CD14-positive monocyte (primary cell): Measurements from ENCODE around the gene HS1BP3. TPM values are rescaled to one million over a fixed set of nuclear protein-coding genes. Genes with fewer than 3 reads are reported as not detected.

Experiments
- DNase-seq, 3 donors: peaks; one replicate each; pipeline ENCODE4 v3.0.0-alpha.2; 2011 to 2022
- H2AFZ ChIP-seq: 2 replicates; pipeline ENCODE4 v1.6.0; 2012; ENCODE audit warnings: mild to moderate bottlenecking, low read depth, low read length, inconsistent platforms; ENCODE audit not compliant: insufficient read depth, poor library complexity, severe bottlenecking
- H3K27ac ChIP-seq, 2 donors: 1 replicate in 1 of 2; 2 replicates in 1 of 2; pipeline ENCODE4 v1.5.1; 2012 to 2013; ENCODE audit warnings: low read length in 2 of 2, control low read depth in 1 of 2, inconsistent platforms in 1 of 2, low read depth in 1 of 2, mild to moderate bottlenecking in 1 of 2
- H3K27me3 ChIP-seq, 2 donors: one replicate each; pipeline versions ENCODE4 v1.6.0 to v1.6.1; 2011 to 2013; ENCODE audit warnings: low read length in 2 of 2; ENCODE audit not compliant: control insufficient read depth in 2 of 2, insufficient read depth in 2 of 2
- H3K36me3 ChIP-seq, 2 donors: replicated peaks in 1 of 2; 1 replicate in 1 of 2; 2 replicates in 1 of 2; pipeline versions ENCODE4 v1.5.1 to v1.6.1; 2012 to 2013; ENCODE audit warnings: low read length in 2 of 2, control low read depth in 1 of 2, inconsistent platforms in 1 of 2, mild to moderate bottlenecking in 1 of 2; ENCODE audit not compliant: insufficient read depth in 2 of 2, control insufficient read depth in 1 of 2
- H3K4me1 ChIP-seq, 2 donors: 1 replicate in 1 of 2; 2 replicates in 1 of 2; pipeline versions ENCODE4 v1.5.1 to v1.6.1; 2012 to 2013; ENCODE audit warnings: low read length in 2 of 2, control low read depth in 1 of 2, inconsistent platforms in 1 of 2, mild to moderate bottlenecking in 1 of 2, moderate library complexity in 1 of 2; ENCODE audit not compliant: insufficient read depth in 2 of 2, control insufficient read depth in 1 of 2
- H3K4me2 ChIP-seq: replicated peaks from 2 replicates; pipeline ENCODE3; 2012; ENCODE audit warnings: low read length, moderate library complexity, mild to moderate bottlenecking; ENCODE audit not compliant: poor library complexity, severe bottlenecking; ENCODE audit errors: extremely low read depth
- H3K4me3 ChIP-seq, 3 experiments: fragments of 200-600 bp in 1 of 3; sonication (generic) in 1 of 3; replicated peaks in 1 of 3; 1 replicate in 2 of 3; 2 replicates in 1 of 3; pipeline ENCODE4 v1.5.1; 2011 to 2013; ENCODE audit warnings: low read length in 3 of 3, mild to moderate bottlenecking in 3 of 3, control low read depth in 2 of 3, low read depth in 2 of 3, inconsistent platforms in 1 of 3, moderate library complexity in 1 of 3
- H3K79me2 ChIP-seq: 2 replicates; pipeline ENCODE4 v1.6.0; 2012; ENCODE audit warnings: mild to moderate bottlenecking, control low read depth, inconsistent platforms, low read length, moderate library complexity; ENCODE audit not compliant: insufficient read depth
- H3K9ac ChIP-seq: 2 replicates; pipeline ENCODE4 v1.6.0; 2017; ENCODE audit warnings: low read length, mild to moderate bottlenecking; ENCODE audit not compliant: insufficient read depth, poor library complexity, severe bottlenecking
- H3K9me3 ChIP-seq, 2 donors: replicated peaks in 1 of 2; 1 replicate in 1 of 2; 2 replicates in 1 of 2; pipeline versions ENCODE4 v1.5.1 to v1.6.1; 2012 to 2013; ENCODE audit warnings: low read length in 2 of 2, control low read depth in 1 of 2; ENCODE audit not compliant: control insufficient read depth in 1 of 2, insufficient read depth in 1 of 2
- H4K20me1 ChIP-seq: 2 replicates; pipeline ENCODE4 v1.6.0; 2012; ENCODE audit warnings: mild to moderate bottlenecking, low read length, control low read depth, moderate library complexity; ENCODE audit not compliant: insufficient read depth
- H3K27ac Mint-ChIP-seq, 7 donors: one replicate each; pipeline ENCODE4 v1.8.0; 2020; ENCODE audit warnings: mild to moderate bottlenecking in 7 of 7, mixed read lengths in 7 of 7, moderate library complexity in 6 of 7, inconsistent platforms in 2 of 7
- H3K27me3 Mint-ChIP-seq, 3 donors: one replicate each; pipeline ENCODE4 v1.8.0; 2021 to 2022; ENCODE audit warnings: low read depth in 3 of 3, mild to moderate bottlenecking in 3 of 3, mixed read lengths in 3 of 3, moderate library complexity in 3 of 3, inconsistent platforms in 1 of 3
- H3K36me3 Mint-ChIP-seq, 2 donors: one replicate each; pipeline ENCODE4 v1.8.0; 2020; ENCODE audit warnings: mixed read lengths in 2 of 2, inconsistent platforms in 1 of 2, mild to moderate bottlenecking in 1 of 2
- H3K4me1 Mint-ChIP-seq: one replicate; pipeline ENCODE4 v1.8.0; 2020; ENCODE audit warnings: mild to moderate bottlenecking, mixed read lengths
- H3K4me3 Mint-ChIP-seq, 2 donors: one replicate each; pipeline ENCODE4 v1.8.0; 2020; ENCODE audit warnings: mild to moderate bottlenecking in 2 of 2, mixed read lengths in 2 of 2, moderate library complexity in 1 of 2
- H3K9me3 Mint-ChIP-seq, 7 donors: one replicate each; pipeline ENCODE4 v1.8.0; 2020 to 2022; ENCODE audit warnings: mixed read lengths in 7 of 7, mild to moderate bottlenecking in 6 of 7, moderate library complexity in 6 of 7, inconsistent platforms in 2 of 7
- CTCF ChIP-seq: fragments of 200-600 bp; IDR thresholded peaks from one replicate; pipeline ENCODE4 v1.8.0; 2022; ENCODE audit warnings: antibody characterized with exemption, mild to moderate bottlenecking
- WGBS: methylation state at CpG from one replicate; pipeline ENCODE4 v1.1.5; 2013; ENCODE audit warnings: missing lambda C conversion rate; ENCODE audit not compliant: insufficient coverage; 5-methylcytosine and 5-hydroxymethylcytosine counted together
- intact Hi-C, 2 donors: fragments of 100-400 bp; cut with micrococcal nuclease; formaldehyde crosslinking; loops; one replicate each; pipeline versions ENCODE4 v1.15.0 to v1.15.1; 2023
- polyA plus RNA-seq, 3 donors: library from polyadenylated mRNA; depleted of rRNA in 1 of 3; unstranded in 2 of 3; stranded (reverse) in 1 of 3; fragments of 300-500 nt in 2 of 3; fragments of >200 nt in 1 of 3; fragmentation: Illumina TruSeq in 2 of 3; gene quantifications; 1 replicate in 2 of 3; 2 replicates in 1 of 3; pipeline ENCODE4 v1.2.3, GENCODE V29; 2012 to 2021

The HS1BP3 gene
- polyA plus RNA-seq, 3 donors = 45.1 to 48.9 (median 45.4) TPM

DNA sequence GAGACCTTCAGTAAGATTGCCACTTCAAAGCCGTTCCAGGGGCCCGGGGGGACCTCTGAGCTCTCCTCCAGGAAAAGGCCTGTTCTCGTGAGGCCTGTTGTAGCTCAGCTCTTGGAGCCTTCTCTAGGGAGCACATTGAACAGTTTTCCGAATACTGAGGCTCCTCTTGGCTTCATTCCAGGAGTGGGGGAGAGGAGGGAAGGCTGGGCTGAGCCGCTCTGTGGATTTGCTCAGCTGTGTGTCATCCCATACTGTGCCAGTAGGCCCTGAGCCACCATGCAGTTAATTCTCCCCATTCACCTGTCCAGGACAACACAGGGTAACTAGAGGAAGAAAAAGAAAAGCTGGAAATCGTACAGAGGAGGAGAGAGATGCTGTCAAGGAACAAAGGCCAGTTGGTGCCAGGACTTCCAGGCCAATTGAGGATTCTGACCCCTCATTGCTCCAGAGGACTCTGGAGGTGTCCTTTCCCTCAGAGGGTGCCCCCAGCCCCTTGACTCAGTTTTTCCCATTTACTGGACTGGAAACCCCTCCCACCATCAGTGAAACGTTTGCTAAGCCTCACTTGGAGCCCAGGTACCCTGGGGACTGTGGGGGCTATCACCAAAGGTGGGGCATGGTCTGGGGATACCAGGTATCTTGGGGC lies 41.4 kb downstream of the HS1BP3 start:
- Histone ChIP-seq H3K36me3 (peaks cover 0 to 7% of the 10 kb centered on the region in 2 donors), H3K9ac (no peak overlapping the region), H3K79me2 (no peaks in the 10 kb centered on the region), H2AFZ (no peak overlapping the region), H3K4me3 (no peak overlapping the region), H3K9me3 (no peaks in the 10 kb centered on the region), H3K4me1 (no peaks in the 10 kb centered on the region), H3K27ac (no peak overlapping the region), H3K4me2 (no peak overlapping the region), H4K20me1 (peaks cover 6% of the 10 kb centered on the region), H3K27me3 (no peaks in the 10 kb centered on the region)
- Mint-ChIP-seq H3K27me3 (peaks cover 0 to 2% (median 1%) of the 10 kb centered on the region in 3 donors), H3K9me3 (peaks cover 0 to 15% (median 4%) of the 10 kb centered on the region in 7 donors), H3K27ac (no peak overlapping the region), H3K4me3 (no peak overlapping the region), H3K36me3 (peaks cover 14 to 22% of the 10 kb centered on the region in 2 donors), H3K4me1 (peaks cover 4% of the 10 kb centered on the region)
- intact Hi-C loops = no loop called here
- TF ChIP-seq CTCF = no peak
- WGBS = 94% methylated on average over 4 of the region's 7 CpGs
- DNase-seq = no peak

- peaks cover 6% of the 10 kb centered on the region for H4K20me1 ChIP-seq
- no peaks in the 10 kb centered on the region for H3K79me2 ChIP-seq
- H3K4me3 ChIP-seq = no peak overlapping the region
- peaks cover 0 to 2% (median 0%) of the 10 kb centered on the region in 3 donors for H3K27me3 Mint-ChIP-seq
- no peak overlapping the region for H3K27ac ChIP-seq
- H3K9me3 Mint-ChIP-seq = peaks cover 0 to 15% (median 4%) of the 10 kb centered on the region in 7 donors
- H3K4me1 ChIP-seq = no peaks in the 10 kb centered on the region
- no peak overlapping the region for H3K4me3 Mint-ChIP-seq
- no peak overlapping the region for H2AFZ ChIP-seq
- no peak for TF ChIP-seq CTCF
- no peak for DNase-seq
- H3K4me2 ChIP-seq = no peak overlapping the region
- intact Hi-C loops = no loop called here
- H3K27ac Mint-ChIP-seq = peak overlapping the region in 1 of 7 donors; percentile 46
- H3K4me1 Mint-ChIP-seq = no peaks in the 10 kb centered on the region
- no peaks in the 10 kb centered on the region for H3K27me3 ChIP-seq
- H3K36me3 ChIP-seq = peaks cover 0 to 7% of the 10 kb centered on the region in 2 donors
- 100% methylated on average over 4 of the region's 7 CpGs for WGBS
- H3K36me3 Mint-ChIP-seq = peaks cover 14 to 22% of the 10 kb centered on the region in 2 donors
- H3K9ac ChIP-seq = no peak overlapping the region
- H3K9me3 ChIP-seq = no peaks in the 10 kb centered on the region
Measured at GRCh38 chr2:20608666-20609348, 42.1 kb downstream of the HS1BP3 start.
